T-helper 2 cell treated with Interferon-gamma antibody and Interleukin-4, amounts not matched to agents 5 μg/mL and 100 μg/mL, for 36 hours (primary cell): Measurements from ENCODE around the gene SLC5A10.
"Not testable (repeated sequence)": the region's sequence is repeated elsewhere in the genome, so short reads cannot be mapped to it uniquely, and the experiment has no call there.

Experiments
- DNase-seq: peaks from one replicate; pipeline ENCODE4 v3.0.0; 2021; ENCODE audit warnings: low spot score
- H3K27ac Mint-ChIP-seq: one replicate; pipeline ENCODE4 v1.8.0; 2021; ENCODE audit warnings: mild to moderate bottlenecking, mixed read lengths
- H3K27me3 Mint-ChIP-seq: one replicate; pipeline ENCODE4 v1.8.0; 2021; ENCODE audit warnings: low read depth, mixed read lengths
- H3K36me3 Mint-ChIP-seq: one replicate; pipeline ENCODE4 v1.8.0; 2021; ENCODE audit warnings: low read depth, mixed read lengths
- H3K4me1 Mint-ChIP-seq: one replicate; pipeline ENCODE4 v1.8.0; 2021; ENCODE audit warnings: low read depth, mixed read lengths
- H3K4me3 Mint-ChIP-seq: one replicate; pipeline ENCODE4 v1.8.0; 2022; ENCODE audit warnings: mild to moderate bottlenecking, moderate library complexity, mixed read lengths
- H3K9me3 Mint-ChIP-seq: one replicate; pipeline ENCODE4 v1.8.0; 2021; ENCODE audit warnings: mixed read lengths

Gene SLC5A10

GRCh38 chr17:18951941-18952842, at the start of gene SLC5A10:
Gene SLC5A10, plus strand, starts transcription at chr17:18952165. Its CDS starts 41 bp downstream, at chr17:18952206.
- Mint-ChIP-seq H3K27me3 (peaks cover 12% of the 10 kb centered on the region), H3K4me3 (no peak within 1 kb of the TSS), H3K27ac (no peak within 1 kb of the TSS), H3K4me1 (peaks cover 18% of the 10 kb centered on the region), H3K9me3 (no peaks in the 10 kb centered on the region), H3K36me3 (no peaks in the 10 kb centered on the region)
- no peak for DNase-seq

- Mint-ChIP-seq H3K4me3 (no peak overlapping the region), H3K9me3 (no peaks in the 10 kb centered on the region), H3K27me3 (no peaks in the 10 kb centered on the region), H3K4me1 (peaks cover 33% of the 10 kb centered on the region), H3K36me3 (peaks cover 54% of the 10 kb centered on the region), H3K27ac (no peak overlapping the region)
- no peak for DNase-seq
These were observed 47.5 kb upstream of the SLC5A10 start for GRCh38 chr17:18904482-18904881.

- no peak overlapping the region for H3K27ac Mint-ChIP-seq
- DNase-seq = no peak
- no peaks in the 10 kb centered on the region for H3K27me3 Mint-ChIP-seq
- H3K4me3 Mint-ChIP-seq = no peak overlapping the region
- no peaks in the 10 kb centered on the region for H3K9me3 Mint-ChIP-seq
- peaks cover 31% of the 10 kb centered on the region for H3K4me1 Mint-ChIP-seq
- peaks cover 50% of the 10 kb centered on the region for H3K36me3 Mint-ChIP-seq
These were observed 46.7 kb upstream of the SLC5A10 start for GRCh38 chr17:18905226-18905625.

GRCh38 chr17:18910326-18910725, 41.6 kb upstream of the SLC5A10 start:
- H3K27me3 Mint-ChIP-seq = no peaks in the 10 kb centered on the region

GRCh38 chr17:18910881-18911280, 41.1 kb upstream of the SLC5A10 start:
- Mint-ChIP-seq H3K27me3 (no peaks in the 10 kb centered on the region), H3K36me3 (peaks cover 52% of the 10 kb centered on the region), H3K9me3 (no peaks in the 10 kb centered on the region), H3K27ac (no peak overlapping the region), H3K4me3 (no peak overlapping the region), H3K4me1 (no peaks in the 10 kb centered on the region)
- DNase-seq = no peak

More at GRCh38 chr17:18910326-18910725, 41.6 kb upstream of the SLC5A10 start:
- H3K4me3 Mint-ChIP-seq = no peak overlapping the region
- no peak overlapping the region for H3K27ac Mint-ChIP-seq
- H3K36me3 Mint-ChIP-seq = peaks cover 50% of the 10 kb centered on the region
- DNase-seq = no peak
- H3K9me3 Mint-ChIP-seq = no peaks in the 10 kb centered on the region
- no peaks in the 10 kb centered on the region for H3K4me1 Mint-ChIP-seq

- Mint-ChIP-seq H3K36me3 (peaks cover 51% of the 10 kb centered on the region), H3K4me3 (no peak overlapping the region), H3K27me3 (no peaks in the 10 kb centered on the region), H3K9me3 (no peaks in the 10 kb centered on the region), H3K27ac (no peak overlapping the region), H3K4me1 (peaks cover 34% of the 10 kb centered on the region)
- no peak for DNase-seq
These were observed 35.0 kb upstream of the SLC5A10 start for GRCh38 chr17:18916816-18917500.

GRCh38 chr17:18917506-18918032, 34.4 kb upstream of the SLC5A10 start:
- Mint-ChIP-seq H3K4me1 (peaks cover 38% of the 10 kb centered on the region), H3K27me3 (no peaks in the 10 kb centered on the region), H3K4me3 (no peak overlapping the region), H3K36me3 (peaks cover 49% of the 10 kb centered on the region), H3K27ac (peak overlapping the region; percentile 23), H3K9me3 (no peaks in the 10 kb centered on the region)
- DNase-seq = no peak

GRCh38 chr17:18919963-18920362, 32.0 kb upstream of the SLC5A10 start:
- Mint-ChIP-seq H3K4me3 (peak overlapping the region; percentile 7), H3K9me3 (no peaks in the 10 kb centered on the region), H3K27me3 (no peaks in the 10 kb centered on the region), H3K36me3 (peaks cover 43% of the 10 kb centered on the region), H3K27ac (peak overlapping the region; percentile 72), H3K4me1 (peaks cover 42% of the 10 kb centered on the region)
- DNase-seq = no peak

- no peaks in the 10 kb centered on the region for H3K9me3 Mint-ChIP-seq
- peaks cover 48% of the 10 kb centered on the region for H3K4me1 Mint-ChIP-seq
- H3K27me3 Mint-ChIP-seq = no peaks in the 10 kb centered on the region
- H3K27ac Mint-ChIP-seq = peak overlapping the region; percentile 81
- no peak for DNase-seq
- peak overlapping the region; percentile 67 for H3K4me3 Mint-ChIP-seq
- H3K36me3 Mint-ChIP-seq = peaks cover 39% of the 10 kb centered on the region
These were observed 31.0 kb upstream of the SLC5A10 start for GRCh38 chr17:18920911-18921441.

GRCh38 chr17:18921485-18921884, 30.5 kb upstream of the SLC5A10 start:
- H3K4me3 Mint-ChIP-seq = peak overlapping the region; percentile 67
- peaks cover 36% of the 10 kb centered on the region for H3K36me3 Mint-ChIP-seq
- no peaks in the 10 kb centered on the region for H3K9me3 Mint-ChIP-seq
- H3K27me3 Mint-ChIP-seq = no peaks in the 10 kb centered on the region
- DNase-seq = no peak
- peaks cover 50% of the 10 kb centered on the region for H3K4me1 Mint-ChIP-seq
- peak overlapping the region; percentile 81 for H3K27ac Mint-ChIP-seq

GRCh38 chr17:18921912-18922451, 30.0 kb upstream of the SLC5A10 start:
- H3K9me3 Mint-ChIP-seq = no peaks in the 10 kb centered on the region
- H3K36me3 Mint-ChIP-seq = peaks cover 35% of the 10 kb centered on the region
- H3K27me3 Mint-ChIP-seq = no peaks in the 10 kb centered on the region
- peak; percentile 48 for DNase-seq
- H3K27ac Mint-ChIP-seq = peak overlapping the region; percentile 81
- H3K4me3 Mint-ChIP-seq = peak overlapping the region; percentile 67
- peaks cover 48% of the 10 kb centered on the region for H3K4me1 Mint-ChIP-seq

GRCh38 chr17:18922596-18922995, 29.4 kb upstream of the SLC5A10 start:
- not testable (repeated sequence) for H3K9me3 Mint-ChIP-seq, H3K27me3 Mint-ChIP-seq, DNase-seq
- Mint-ChIP-seq H3K27ac (peak overlapping the region; percentile 81), H3K4me1 (peaks cover 47% of the 10 kb centered on the region), H3K36me3 (peaks cover 36% of the 10 kb centered on the region), H3K4me3 (peak overlapping the region; percentile 67)

- Mint-ChIP-seq H3K27me3 (no peaks in the 10 kb centered on the region), H3K36me3 (peaks cover 42% of the 10 kb centered on the region), H3K4me3 (no peak overlapping the region), H3K9me3 (no peaks in the 10 kb centered on the region), H3K4me1 (peaks cover 32% of the 10 kb centered on the region), H3K27ac (peak overlapping the region; percentile 60)
- DNase-seq = no peak
These were observed 26.8 kb upstream of the SLC5A10 start for GRCh38 chr17:18925187-18925586.
